HCT116 (cell line): Measurements from ENCODE around the gene SCARB1.

Experiments
- CBX3 ChIP-seq: IDR thresholded peaks from 2 replicates; pipeline ENCODE4 v1.6.1; 2012; ENCODE audit warnings: low read depth
- EGR1 ChIP-seq: IDR thresholded peaks from 2 replicates; pipeline ENCODE4 v1.6.1; 2012; ENCODE audit warnings: low read depth
- EZH2 ChIP-seq: fragments of 200-600 bp; sonication (generic); IDR thresholded peaks from 2 replicates; pipeline ENCODE4 v1.6.1; 2017; ENCODE audit warnings: antibody characterized with exemption, mixed run types
- EZH2phosphoT487 ChIP-seq: fragments of 200-600 bp; IDR thresholded peaks from 2 replicates; pipeline ENCODE4 v1.6.1; 2018; ENCODE audit warnings: antibody characterized with exemption, borderline replicate concordance
- FOSL1 ChIP-seq: IDR thresholded peaks from 2 replicates; pipeline ENCODE4 v1.6.1; 2012; ENCODE audit warnings: low read depth
- POLR2AphosphoS5 ChIP-seq: IDR thresholded peaks from 2 replicates; pipeline ENCODE4 v1.6.1; 2011; ENCODE audit warnings: mild to moderate bottlenecking, low read depth, low read length, moderate library complexity
- TF ChIP-seq, protein P1 (sequence below): IDR thresholded peaks from 2 replicates; pipeline ENCODE4 v1.6.1; 2012; ENCODE audit warnings: low read depth
- TF ChIP-seq, protein P2 (sequence below): IDR thresholded peaks from 2 replicates; pipeline ENCODE4 v1.6.1; 2012
- TF ChIP-seq, protein P3 (sequence below), 3 experiments: fragments of 200-600 bp in 1 of 3; sonication (generic) in 1 of 3; IDR thresholded peaks in 2 of 3; conservative IDR thresholded peaks in 1 of 3; 2 replicates each; pipeline ENCODE4 v1.5.1; 2012 to 2017; ENCODE audit warnings: low read depth in 2 of 3, low read length in 2 of 3, antibody characterized with exemption in 1 of 3, borderline replicate concordance in 1 of 3, control low read depth in 1 of 3, mild to moderate bottlenecking in 1 of 3, mixed read lengths in 1 of 3, mixed run types in 1 of 3, moderate library complexity in 1 of 3; ENCODE audit not compliant: insufficient read depth in 1 of 3

DNA sequence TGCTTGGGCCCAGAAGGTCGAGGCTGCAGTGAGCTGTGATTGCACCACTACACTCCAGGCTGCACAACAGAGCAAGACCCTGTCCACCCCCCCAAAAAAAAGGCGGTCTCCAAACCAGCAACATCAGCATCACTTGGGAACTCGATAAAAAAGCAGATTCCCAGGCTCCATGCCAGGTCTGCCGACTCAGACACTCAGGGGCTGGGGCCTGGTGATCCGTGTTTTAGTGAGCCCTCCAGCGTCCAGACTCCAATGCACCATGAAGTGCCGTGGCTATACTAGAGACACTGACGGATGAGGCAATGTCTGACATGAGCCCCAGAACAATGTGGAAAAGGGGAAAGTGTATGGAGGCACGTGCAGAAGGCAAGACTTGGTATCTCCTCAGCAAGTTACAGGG, 28.8 kb downstream of the SCARB1 start:
- TF ChIP-seq FOSL1 (no peak), POLR2AphosphoS5 (no peak), CBX3 (no peak), EZH2 (no peak), EGR1 (no peak), EZH2phosphoT487 (no peak)
- TF ChIP-seq, protein P1, sequence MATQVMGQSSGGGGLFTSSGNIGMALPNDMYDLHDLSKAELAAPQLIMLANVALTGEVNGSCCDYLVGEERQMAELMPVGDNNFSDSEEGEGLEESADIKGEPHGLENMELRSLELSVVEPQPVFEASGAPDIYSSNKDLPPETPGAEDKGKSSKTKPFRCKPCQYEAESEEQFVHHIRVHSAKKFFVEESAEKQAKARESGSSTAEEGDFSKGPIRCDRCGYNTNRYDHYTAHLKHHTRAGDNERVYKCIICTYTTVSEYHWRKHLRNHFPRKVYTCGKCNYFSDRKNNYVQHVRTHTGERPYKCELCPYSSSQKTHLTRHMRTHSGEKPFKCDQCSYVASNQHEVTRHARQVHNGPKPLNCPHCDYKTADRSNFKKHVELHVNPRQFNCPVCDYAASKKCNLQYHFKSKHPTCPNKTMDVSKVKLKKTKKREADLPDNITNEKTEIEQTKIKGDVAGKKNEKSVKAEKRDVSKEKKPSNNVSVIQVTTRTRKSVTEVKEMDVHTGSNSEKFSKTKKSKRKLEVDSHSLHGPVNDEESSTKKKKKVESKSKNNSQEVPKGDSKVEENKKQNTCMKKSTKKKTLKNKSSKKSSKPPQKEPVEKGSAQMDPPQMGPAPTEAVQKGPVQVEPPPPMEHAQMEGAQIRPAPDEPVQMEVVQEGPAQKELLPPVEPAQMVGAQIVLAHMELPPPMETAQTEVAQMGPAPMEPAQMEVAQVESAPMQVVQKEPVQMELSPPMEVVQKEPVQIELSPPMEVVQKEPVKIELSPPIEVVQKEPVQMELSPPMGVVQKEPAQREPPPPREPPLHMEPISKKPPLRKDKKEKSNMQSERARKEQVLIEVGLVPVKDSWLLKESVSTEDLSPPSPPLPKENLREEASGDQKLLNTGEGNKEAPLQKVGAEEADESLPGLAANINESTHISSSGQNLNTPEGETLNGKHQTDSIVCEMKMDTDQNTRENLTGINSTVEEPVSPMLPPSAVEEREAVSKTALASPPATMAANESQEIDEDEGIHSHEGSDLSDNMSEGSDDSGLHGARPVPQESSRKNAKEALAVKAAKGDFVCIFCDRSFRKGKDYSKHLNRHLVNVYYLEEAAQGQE, result no peak
- TF ChIP-seq, protein P2, sequence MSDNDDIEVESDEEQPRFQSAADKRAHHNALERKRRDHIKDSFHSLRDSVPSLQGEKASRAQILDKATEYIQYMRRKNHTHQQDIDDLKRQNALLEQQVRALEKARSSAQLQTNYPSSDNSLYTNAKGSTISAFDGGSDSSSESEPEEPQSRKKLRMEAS, result no peak
- TF ChIP-seq, protein P3, sequence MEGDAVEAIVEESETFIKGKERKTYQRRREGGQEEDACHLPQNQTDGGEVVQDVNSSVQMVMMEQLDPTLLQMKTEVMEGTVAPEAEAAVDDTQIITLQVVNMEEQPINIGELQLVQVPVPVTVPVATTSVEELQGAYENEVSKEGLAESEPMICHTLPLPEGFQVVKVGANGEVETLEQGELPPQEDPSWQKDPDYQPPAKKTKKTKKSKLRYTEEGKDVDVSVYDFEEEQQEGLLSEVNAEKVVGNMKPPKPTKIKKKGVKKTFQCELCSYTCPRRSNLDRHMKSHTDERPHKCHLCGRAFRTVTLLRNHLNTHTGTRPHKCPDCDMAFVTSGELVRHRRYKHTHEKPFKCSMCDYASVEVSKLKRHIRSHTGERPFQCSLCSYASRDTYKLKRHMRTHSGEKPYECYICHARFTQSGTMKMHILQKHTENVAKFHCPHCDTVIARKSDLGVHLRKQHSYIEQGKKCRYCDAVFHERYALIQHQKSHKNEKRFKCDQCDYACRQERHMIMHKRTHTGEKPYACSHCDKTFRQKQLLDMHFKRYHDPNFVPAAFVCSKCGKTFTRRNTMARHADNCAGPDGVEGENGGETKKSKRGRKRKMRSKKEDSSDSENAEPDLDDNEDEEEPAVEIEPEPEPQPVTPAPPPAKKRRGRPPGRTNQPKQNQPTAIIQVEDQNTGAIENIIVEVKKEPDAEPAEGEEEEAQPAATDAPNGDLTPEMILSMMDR (IDR thresholded peaks at IDR 0.05 in 2 of 3, conservative IDR thresholded peaks at IDR 0.05 in 1 of 3; ENCODE audit: borderline replicate concordance in 1 of 3, insufficient read depth in 1 of 3, low read depth in 2 of 3, low read length in 2 of 3), result no peak
